NOMO-1 (cell line): ENCODE data around the gene OAS2.
"Not testable (repeated sequence)": the region's sequence is repeated elsewhere in the genome, so short reads cannot be mapped to it uniquely, and the experiment has no call there.

ENCODE experiments used
- DNase-seq, 2 experiments: peaks; one replicate each; lab custom pipeline; 2025; ENCODE audit not compliant: unreplicated experiment in 2 of 2; lab: John Stamatoyannopoulos, UW

OAS2 gene

DNA sequence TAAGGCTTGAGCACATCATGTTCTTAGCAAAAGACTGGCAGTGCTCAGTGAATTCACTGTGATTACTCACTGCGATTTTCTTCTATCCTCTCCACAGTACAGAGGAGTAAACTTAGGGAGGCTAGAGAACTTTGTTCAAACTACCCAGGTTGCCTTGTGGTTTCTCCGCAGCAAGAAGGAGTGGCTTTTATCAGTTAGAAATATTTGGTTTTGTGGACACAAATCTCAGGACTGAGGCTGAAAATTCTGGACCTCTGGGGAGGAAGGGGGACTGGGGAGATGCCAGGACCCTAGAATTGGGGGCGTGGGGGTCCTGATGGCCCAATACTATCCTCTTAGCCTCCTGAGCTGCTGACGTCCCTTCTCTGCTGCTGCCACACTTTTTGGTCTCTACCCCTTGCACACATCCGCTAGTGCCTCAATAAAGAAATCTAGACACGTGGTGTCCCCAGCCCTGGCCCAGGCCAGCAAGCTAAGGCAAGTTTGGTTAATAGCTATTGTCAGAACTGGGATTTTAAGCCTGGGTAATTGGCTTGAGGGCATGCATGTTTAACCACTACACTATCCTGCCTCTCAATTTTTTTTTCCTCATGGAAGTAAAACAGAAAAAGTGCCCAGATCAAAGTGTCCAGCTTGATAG, 842 bp downstream of the OAS2 start:
- no peak for DNase-seq

DNA sequence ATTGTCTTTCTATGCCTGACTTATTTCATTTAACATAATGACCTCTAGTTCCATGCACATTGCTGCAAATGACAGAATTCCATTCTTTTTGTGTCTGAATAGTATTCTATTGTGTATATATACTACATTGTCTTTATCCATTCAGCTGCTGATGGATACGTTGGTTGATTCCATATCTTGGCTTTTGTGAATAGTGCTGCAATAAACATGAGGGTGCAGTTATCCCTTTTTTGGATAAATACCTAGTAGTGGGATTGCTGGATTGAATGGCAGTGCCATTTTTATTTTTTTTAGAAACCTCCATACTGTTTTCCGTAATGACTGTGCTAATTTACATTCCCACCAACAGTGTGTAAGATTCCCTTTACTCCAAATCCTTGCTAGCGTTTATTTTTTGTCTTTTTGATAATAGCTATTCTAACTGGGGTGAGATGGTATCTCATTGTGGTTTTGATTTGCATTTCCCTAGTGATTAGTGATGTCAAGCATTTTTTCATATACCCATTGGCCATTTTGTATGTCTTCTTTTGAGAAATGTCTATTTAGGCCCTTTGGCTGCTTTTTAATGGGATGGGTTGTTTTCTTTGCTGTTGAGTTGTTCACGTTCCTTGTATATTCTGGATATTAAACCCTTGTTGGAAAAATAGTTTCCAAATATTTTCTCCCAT, 2.3 kb downstream of the OAS2 start:
- DNase-seq: peak in 1 of 2 experiments; percentile 1

DNA sequence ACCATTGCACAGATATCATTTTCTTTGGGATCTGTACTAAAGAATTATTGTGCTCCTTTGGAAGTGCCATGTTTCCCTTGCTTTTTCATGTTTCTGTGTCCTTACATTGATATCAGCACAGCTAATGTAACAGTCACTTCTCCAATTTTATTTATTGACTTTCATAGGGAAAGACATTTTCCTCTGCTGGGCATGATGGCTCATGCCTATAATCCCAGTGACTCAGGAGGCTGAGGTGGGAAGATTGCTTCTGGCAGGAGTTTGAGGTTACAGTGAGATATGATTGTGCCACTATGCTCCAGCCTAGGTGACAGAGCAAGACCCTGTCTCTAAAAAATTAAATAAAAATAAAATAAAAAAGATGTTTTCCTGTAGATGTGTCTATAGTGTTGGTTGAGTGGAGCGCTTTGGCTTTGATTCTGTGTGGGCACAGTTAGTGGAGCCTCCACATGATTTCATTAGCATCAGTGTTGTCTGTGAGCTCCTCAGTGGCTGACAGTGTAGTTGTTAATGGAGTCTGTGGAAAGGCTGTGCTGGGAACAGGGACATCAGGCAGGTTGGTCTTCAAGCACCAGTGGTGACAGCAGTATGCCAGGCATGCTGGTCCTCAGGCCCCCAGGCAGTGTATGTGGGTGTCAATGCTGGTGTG, 7.4 kb downstream of the OAS2 start:
- no peak for DNase-seq

DNA sequence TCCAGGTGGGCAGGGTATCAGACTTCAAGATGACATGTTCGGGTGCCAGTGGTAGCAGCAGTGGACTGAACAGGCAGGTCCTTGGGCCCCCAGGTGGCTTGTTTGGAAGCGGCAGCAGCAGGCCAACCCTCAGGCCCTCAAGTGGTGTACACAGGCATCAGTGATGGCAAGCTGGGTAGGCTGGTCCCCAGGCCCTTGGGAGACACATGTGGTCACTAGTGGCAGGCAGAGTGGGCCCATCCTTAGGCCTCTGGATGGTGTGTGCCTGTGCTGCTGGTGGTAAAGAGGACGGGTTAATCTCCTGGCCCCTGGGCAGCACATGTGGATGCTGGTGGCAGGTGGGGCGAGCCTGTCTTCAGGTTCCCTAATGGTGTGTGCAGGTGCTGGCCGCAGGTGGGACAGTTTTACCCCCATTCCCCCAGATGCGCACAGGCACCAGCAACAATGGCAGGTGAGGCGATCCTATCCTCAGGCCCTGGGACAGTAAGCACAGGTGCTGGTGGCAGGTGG, 8.0 kb downstream of the OAS2 start:
- no peak for DNase-seq

DNA sequence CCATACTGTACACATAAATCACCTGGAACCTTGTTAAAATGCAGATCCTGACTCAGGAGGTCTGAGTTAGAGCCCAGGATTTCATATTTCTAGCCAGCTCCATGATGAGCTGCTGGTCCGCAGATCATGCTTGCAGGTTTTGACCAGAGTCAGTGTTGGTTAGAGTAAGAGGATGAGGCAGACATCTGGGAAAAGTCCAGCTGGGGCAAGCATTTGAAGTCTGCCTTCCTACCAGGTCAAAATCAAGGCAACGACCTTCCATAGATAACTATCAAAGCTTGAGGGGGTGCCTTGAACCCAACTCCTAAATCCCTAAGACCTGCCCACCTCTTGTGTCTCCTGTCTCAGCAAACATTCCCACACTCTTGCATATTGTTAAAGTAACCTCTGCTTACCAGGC, 9.2 kb downstream of the OAS2 start:
- DNase-seq: no peak

DNA sequence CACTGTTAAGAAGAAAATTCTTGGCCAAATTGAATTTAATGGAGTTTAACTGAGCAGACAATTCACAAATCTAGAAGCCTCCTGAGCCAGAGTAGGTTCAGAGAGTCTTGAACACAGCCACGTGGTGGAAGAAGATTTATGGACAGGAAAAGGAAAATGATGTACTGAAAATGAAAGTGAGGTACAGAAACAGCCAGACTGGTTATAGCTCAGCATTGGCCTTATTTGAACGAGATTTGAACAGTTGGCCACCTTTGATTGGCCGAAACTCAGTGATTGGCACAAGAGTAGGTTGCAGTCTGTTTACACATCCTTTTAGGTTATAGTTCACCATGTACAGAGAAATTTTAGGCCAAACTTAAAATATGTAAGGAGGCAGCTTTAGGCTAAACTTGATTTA, 9.9 kb downstream of the OAS2 start:
- DNase-seq: peak in 1 of 2 experiments; percentile 22

DNA sequence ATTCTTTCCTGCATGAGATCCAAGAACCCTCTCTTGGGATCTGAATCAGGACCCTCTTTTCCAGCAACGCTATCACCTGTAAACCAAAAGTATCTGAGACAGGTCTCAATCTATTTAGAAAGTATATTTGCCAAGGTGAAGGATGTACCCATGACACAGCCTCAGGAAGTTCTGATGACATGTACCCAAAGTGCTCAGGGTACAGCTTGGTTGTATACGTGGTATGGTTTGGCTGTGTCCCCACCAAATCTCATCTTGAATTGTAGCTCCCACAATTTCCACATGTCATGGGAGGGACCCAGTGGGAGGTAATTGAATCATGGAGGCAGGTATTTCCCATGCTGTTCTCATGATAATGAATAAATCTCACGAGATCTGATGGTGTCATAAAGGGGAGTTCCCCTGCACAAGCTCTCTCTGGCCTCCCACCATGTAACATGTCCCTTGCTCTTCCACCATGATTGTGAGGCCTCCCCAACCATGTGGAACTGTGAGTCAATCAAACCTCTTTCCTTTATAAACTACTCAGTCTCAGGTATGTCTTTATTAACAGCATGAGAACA, 10.6 kb downstream of the OAS2 start:
- not testable (repeated sequence) for DNase-seq

DNA sequence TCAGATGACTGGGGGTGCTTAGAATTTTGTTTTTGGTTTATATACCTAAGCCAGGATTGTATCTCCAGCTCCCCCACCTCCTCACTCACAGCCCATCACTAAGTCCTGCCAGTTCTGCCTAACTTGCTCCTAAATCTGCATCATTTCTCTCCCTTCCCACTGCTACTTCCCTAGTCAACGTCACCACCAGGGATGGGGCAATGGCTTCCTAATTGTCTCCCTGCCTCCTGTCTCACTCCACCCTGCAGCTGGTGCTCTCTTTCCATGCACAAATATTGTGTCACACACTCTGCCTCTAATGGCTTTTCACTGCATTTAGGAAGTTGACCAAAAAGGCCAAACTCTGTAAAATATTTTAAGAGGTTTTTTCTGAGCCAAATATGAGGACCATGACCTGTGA, 11.5 kb downstream of the OAS2 start:
- no peak for DNase-seq

DNA sequence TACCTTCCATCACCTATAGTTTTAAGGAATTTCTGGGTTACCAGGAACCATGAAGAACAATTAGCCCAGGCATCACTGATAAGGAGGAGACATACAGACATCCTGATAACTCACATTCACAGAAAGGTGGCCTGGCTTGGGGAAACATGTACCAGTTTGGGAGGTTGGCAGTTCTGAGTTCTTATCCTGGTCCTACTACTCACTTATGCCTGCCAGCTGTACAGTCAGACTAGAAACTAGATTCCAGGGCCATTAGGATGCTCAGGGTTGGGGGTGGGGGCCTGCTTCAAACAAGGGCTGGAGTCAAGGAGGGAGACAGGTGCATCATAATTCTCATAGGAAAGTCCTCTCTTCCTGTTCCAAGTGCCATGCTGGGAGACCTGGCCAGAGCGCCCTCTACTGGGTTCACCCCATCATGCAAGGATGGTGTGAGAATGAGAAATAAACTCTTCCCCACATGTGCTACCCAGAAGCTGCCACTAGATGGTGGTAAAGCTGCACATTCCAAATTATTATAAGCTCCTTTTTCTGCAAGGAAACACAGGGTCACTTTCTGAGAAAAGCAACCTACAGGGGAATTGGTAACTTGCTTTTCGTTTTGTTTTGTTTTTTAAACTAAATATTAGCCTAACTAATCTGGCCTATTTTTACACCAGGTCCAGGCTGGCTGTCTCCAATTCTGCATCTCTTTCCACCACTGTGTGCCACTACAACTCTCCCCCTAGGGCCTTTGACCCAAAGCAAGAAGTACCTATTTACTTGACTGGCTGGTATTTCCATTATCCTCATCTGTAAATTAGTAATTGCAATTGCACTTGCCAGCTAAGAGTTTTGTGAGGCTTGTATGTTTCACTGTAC, 14.5 kb downstream of the OAS2 start:
- peak; percentile 44 to 59 for DNase-seq

DNA sequence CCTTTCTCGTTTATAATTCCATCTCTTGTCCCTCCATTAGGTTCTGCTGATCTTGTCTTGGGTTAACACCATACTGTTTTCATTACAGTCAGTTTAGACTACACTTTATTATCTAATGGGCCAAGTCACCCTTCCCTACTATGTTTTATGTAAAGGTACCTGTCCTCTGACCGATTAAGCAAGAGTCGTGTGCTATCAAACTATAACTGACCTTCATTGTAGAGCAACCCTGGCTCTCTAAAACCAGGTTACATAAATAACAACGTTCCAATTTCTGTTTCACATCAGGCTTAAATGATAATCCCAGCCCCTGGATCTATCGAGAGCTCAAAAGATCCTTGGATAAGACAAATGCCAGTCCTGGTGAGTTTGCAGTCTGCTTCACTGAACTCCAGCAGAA, 16.7 kb downstream of the OAS2 start:
- DNase-seq: no peak

DNA sequence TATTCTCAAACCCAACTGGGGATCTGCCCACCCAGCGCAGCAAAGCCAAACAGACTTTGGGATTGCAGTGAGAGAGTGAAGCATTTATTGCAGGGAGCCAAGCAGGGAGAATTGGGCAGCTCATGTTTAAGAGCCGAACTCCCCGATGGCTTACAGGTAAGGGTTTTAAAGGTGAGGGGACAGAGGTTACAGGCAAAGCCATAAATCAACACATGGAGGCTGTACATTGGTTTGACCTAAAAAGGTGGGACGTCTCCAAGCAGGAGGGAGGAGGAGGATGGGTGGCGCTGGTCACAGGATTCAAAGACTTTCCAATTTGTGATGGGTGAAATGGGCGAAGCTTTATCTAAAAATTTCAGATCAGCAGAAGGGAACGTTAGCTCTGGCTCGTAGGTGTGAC, 18.2 kb downstream of the OAS2 start:
- no peak for DNase-seq

DNA sequence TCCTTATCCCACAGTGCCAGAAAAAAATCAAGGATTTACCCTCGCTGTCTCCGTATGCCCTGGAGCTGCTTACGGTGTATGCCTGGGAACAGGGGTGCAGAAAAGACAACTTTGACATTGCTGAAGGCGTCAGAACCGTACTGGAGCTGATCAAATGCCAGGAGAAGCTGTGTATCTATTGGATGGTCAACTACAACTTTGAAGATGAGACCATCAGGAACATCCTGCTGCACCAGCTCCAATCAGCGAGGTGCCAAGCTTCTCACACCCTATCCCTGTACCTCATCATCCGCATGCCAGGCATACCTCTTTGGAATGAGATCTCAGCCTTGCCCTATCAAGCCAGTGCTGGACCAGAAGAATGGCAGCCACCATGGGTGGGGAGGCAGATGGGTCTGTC, 19.2 kb downstream of the OAS2 start:
- no peak for DNase-seq

DNA sequence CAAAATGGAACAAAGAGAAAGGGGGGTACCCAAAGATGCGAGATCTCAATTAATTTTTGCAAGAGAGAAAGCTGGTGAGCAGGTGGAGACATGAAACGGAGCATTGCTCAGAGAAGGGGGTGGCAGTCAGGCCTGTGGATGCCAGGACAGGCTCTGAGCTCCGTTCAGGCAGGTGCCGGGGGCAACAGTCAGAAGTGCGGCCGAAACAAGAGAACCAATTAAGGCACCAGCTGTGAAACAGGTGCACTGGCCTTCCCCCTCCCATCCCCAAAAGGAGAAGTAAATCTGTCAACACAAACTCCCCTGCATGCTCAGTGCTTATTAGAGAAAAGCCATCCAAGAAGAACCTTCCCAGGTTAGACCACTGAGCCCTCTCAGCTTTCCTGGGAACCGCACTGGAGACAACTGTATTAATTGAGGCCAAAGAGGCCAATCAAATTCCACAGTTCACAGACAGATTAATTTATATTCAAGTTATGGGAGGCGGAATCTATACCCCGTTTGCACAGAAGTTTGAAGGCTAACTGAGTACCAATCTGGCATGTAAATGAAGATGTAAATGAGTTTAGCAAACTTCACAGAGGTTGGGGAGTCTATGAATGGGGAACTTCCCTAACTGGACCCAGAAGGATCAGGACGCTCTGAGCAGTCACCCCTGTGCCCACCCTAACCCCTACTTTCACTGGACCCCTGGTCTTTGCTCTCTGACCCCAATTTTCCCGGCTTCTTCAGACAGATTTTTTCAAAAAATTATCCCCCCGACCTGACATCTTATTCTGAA, 20.9 kb downstream of the OAS2 start:
- no peak for DNase-seq

DNA sequence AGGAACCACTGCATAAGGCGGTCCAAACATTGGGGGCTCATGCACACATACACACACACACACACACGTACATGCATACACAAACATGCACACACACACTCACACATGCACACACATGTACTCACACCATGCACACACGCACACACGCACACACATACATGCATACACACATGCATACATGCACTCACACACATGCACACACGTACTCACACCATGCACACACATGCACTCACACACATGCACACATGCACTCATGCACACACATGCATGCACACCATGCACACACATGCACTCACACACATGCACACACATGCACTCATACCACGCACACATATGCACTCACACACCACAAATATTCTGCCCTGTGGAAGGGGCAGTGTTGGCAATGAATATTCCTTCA, 22.1 kb downstream of the OAS2 start:
- no peak for DNase-seq

DNA sequence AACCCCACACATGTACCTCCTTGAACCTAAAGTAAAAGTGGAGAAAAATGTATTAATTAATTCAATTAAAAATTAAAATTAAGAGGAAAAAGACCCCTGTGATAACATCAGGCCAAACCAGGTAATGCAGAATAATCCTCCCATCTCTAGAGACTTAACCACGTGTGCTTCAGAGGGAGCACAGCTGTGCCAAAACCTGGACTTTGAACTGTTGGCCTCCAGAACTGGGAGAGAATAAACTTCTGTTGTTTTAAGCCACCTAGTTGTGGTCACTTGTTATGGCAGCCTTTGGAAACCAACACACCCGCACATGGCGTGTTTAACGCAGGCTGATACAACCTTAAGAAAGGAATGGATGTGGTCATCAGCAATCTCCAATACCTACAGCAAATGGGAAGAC, 23.8 kb downstream of the OAS2 start:
- no peak for DNase-seq

DNA sequence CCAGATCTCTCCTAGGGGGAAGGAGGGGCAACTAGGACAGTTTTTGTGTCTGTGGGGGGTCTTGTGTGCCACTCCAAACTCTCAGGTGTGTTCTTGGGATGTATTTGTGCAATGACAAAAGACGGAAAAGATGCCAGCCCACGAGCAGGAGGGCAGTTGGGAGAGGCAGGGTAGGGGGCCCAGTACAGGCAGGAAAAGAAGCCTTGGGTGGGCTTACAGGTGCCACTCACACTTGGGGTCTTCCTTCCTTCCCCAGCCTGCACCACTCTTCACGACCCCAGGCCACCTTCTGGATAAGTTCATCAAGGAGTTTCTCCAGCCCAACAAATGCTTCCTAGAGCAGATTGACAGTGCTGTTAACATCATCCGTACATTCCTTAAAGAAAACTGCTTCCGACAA, 24.4 kb downstream of the OAS2 start:
- DNase-seq: no peak

DNA sequence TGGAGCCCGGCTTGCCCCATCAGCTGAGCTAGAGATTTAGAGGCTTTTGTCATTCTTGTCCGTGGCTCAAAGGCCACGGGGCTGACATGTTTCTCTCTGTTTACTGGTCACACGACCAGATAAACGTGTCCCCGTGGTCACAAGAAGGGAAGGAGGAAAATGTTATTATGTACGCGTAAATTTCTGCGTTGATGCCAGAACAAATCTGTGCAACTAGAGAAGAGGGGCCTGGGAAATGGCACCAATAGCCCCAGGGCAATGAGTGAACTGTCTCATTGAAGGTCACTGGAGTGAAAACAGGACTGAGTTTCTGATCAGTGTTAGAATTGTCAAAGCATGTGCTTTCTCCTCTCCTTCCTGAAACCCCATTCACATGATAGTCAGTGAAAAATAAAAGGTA, 25.3 kb downstream of the OAS2 start:
- DNase-seq: no peak

DNA sequence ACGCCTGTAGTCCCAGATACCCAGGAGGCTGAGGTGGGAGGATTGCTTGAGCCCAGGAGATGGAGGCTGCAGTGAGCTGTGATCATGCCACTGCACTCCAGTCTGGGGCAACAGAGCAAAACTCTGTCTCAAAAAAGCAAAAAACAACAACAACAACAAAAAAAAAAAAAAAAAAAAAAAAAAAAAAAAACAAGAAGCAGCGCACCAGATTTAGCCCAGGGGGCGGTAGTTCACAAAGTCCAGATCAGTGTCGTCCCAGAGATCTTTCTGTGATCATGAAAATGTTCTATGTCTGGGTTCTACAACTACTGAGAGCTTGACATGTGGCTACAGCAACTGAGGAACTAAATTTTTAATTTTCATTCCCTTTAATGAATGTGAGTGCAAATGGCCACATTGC, 27.4 kb downstream of the OAS2 start:
- DNase-seq: no peak

DNA sequence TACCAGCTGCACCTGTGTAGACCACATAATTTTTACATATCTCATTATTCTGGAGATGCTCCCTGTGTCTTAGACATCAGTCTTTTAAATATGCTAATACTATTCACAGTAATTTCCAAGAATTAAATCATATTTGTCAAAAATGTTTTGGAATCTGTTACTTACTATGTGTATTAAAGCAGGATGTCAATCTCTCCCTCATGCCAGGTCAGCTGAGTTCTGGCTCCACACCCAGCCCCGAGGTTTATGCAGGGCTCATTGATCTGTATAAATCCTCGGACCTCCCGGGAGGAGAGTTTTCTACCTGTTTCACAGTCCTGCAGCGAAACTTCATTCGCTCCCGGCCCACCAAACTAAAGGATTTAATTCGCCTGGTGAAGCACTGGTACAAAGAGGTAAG, 27.9 kb downstream of the OAS2 start:
- no peak for DNase-seq

DNA sequence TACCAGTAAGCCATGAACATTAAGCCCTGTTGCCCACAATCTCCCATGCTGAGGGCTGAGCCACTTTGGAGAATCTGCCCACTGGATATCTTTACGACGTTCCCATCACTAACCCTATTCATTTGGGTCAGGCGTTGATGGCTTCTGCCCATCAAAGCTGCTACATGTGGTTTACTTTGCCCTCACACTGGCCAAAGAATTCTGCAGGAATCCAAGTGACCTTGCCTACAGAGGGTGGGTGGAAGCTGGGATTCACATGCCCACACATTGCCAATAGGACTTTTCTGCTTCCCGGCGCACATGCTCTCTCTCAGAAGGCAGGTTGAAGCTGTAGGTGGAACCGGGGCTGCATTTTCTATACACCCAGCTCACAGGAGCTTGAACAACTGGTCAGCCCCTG, 28.3 kb downstream of the OAS2 start:
- DNase-seq: no peak
